Measurements from ENCODE around the gene PLXNA2. TPM values are rescaled to one million over a fixed set of nuclear protein-coding genes. Genes with fewer than 3 reads are reported as not detected.

Gene PLXNA2
- total and polyA plus RNA-seq, 2 donors (not counting 1 experiment from before 2014, with no cell fraction given), result 0.31 to 1.2 TPM

GRCh38 chr1:208153386-208153785 is 90.8 kb downstream of the PLXNA2 start:
- no peak overlapping the region for H2AFZ ChIP-seq (ENCODE audit: insufficient read depth, low read depth, low read length, poor library complexity, severe bottlenecking)
- H3K27me3 Mint-ChIP-seq, result peaks cover 5% of the 10 kb centered on the region
- no peaks in the 10 kb centered on the region for H3K4me1 Mint-ChIP-seq
- no peak overlapping the region for H3K27ac Mint-ChIP-seq
- H4K20me1 ChIP-seq (ENCODE audit: control insufficient read depth, insufficient read depth, low read length, poor library complexity, severe bottlenecking), result no peaks in the 10 kb centered on the region
- H3K79me2 ChIP-seq (ENCODE audit: control insufficient read depth, insufficient read depth, low read length), result no peaks in the 10 kb centered on the region
- WGBS (ENCODE audit: insufficient coverage), result 100% methylated on average over 1 of the region's 6 CpGs
- no peak overlapping the region for H3K4me3 Mint-ChIP-seq
- H3K9ac ChIP-seq (ENCODE audit: low read length), result no peak overlapping the region
- ChIA-PET CTCF (no interaction called here), POLR2A (no interaction called here)
- DNase-seq (no peak), ATAC-seq (ENCODE audit: low read depth) (no peak)
- H3K9me3 Mint-ChIP-seq (ENCODE audit: insufficient read depth), result no peaks in the 10 kb centered on the region
- no peak overlapping the region for H3K4me3 ChIP-seq (ENCODE audit: control extremely low read depth in 1 of 5, extremely low read depth in 1 of 5, insufficient read depth in 1 of 5, low read depth in 2 of 5, low read length in 4 of 5)
- H3K4me1 ChIP-seq (ENCODE audit: control insufficient read depth in 2 of 2, insufficient read depth in 2 of 2, low read length in 2 of 2), result no peaks in the 10 kb centered on the region
- no peaks in the 10 kb centered on the region for H3K9me3 ChIP-seq (ENCODE audit: control extremely low read depth in 1 of 3, control insufficient read depth in 2 of 3, insufficient read depth in 1 of 3, low read length in 2 of 3)
- TF ChIP-seq CTCF (IDR thresholded peaks at IDR 0.05) (no peak), EZH2 (IDR thresholded peaks at IDR 0.05; ENCODE audit: borderline replicate concordance, insufficient read depth, low read depth, low read length, poor library complexity, severe bottlenecking) (no peak)
- no peak overlapping the region for H3K4me2 ChIP-seq (replicated peaks; ENCODE audit: low read depth, low read length, poor library complexity, severe bottlenecking)
- H3K27me3 ChIP-seq (replicated peaks in 1 of 4; ENCODE audit: control extremely low read depth in 1 of 4, control insufficient read depth in 3 of 4, insufficient read depth in 4 of 4, low read length in 3 of 4), result no peaks in the 10 kb centered on the region
- no peak overlapping the region for H3K27ac ChIP-seq (ENCODE audit: low read length in 2 of 2)
- intact Hi-C loops (cut with micrococcal nuclease), result no loop called here
- no peaks in the 10 kb centered on the region for H3K36me3 ChIP-seq (replicated peaks in 1 of 2; ENCODE audit: control extremely low read depth in 1 of 2, control insufficient read depth in 1 of 2, extremely low read depth in 1 of 2, insufficient read depth in 2 of 2, low read length in 1 of 2)

GRCh38 chr1:208151728-208152598 is 92.2 kb downstream of the PLXNA2 start:
- H2AFZ ChIP-seq (ENCODE audit: insufficient read depth, low read depth, low read length, poor library complexity, severe bottlenecking), result no peak overlapping the region
- no peaks in the 10 kb centered on the region for H3K27me3 ChIP-seq (replicated peaks in 1 of 4; ENCODE audit: control extremely low read depth in 1 of 4, control insufficient read depth in 3 of 4, insufficient read depth in 4 of 4, low read length in 3 of 4)
- no peaks in the 10 kb centered on the region for H3K79me2 ChIP-seq (ENCODE audit: control insufficient read depth, insufficient read depth, low read length)
- no peak for ATAC-seq (ENCODE audit: low read depth)
- CTCF ChIA-PET, result no interaction called here
- no peaks in the 10 kb centered on the region for H3K36me3 ChIP-seq (replicated peaks in 1 of 2; ENCODE audit: control extremely low read depth in 1 of 2, control insufficient read depth in 1 of 2, extremely low read depth in 1 of 2, insufficient read depth in 2 of 2, low read length in 1 of 2)
- no peak overlapping the region for H3K4me2 ChIP-seq (replicated peaks; ENCODE audit: low read depth, low read length, poor library complexity, severe bottlenecking)
- H3K27ac ChIP-seq (ENCODE audit: low read length in 2 of 2), result no peak overlapping the region
- H3K27ac Mint-ChIP-seq, result no peak overlapping the region
- no peak overlapping the region for H3K4me3 ChIP-seq (ENCODE audit: control extremely low read depth in 1 of 5, extremely low read depth in 1 of 5, insufficient read depth in 1 of 5, low read depth in 2 of 5, low read length in 4 of 5)
- H3K9me3 ChIP-seq (ENCODE audit: control extremely low read depth in 1 of 3, control insufficient read depth in 2 of 3, insufficient read depth in 1 of 3, low read length in 2 of 3), result no peaks in the 10 kb centered on the region
- H3K4me1 Mint-ChIP-seq, result no peaks in the 10 kb centered on the region
- H3K27me3 Mint-ChIP-seq, result peaks cover 5% of the 10 kb centered on the region
- no peak overlapping the region for H3K9ac ChIP-seq (ENCODE audit: low read length)
- no peaks in the 10 kb centered on the region for H3K9me3 Mint-ChIP-seq (ENCODE audit: insufficient read depth)
- DNase-seq, result no peak
- no peaks in the 10 kb centered on the region for H3K4me1 ChIP-seq (ENCODE audit: control insufficient read depth in 2 of 2, insufficient read depth in 2 of 2, low read length in 2 of 2)
- H4K20me1 ChIP-seq (ENCODE audit: control insufficient read depth, insufficient read depth, low read length, poor library complexity, severe bottlenecking), result no peaks in the 10 kb centered on the region
- intact Hi-C loops (cut with micrococcal nuclease), result no loop called here
- POLR2A ChIA-PET, result no interaction called here
- TF ChIP-seq CTCF (IDR thresholded peaks at IDR 0.05) (no peak), EZH2 (IDR thresholded peaks at IDR 0.05; ENCODE audit: borderline replicate concordance, insufficient read depth, low read depth, low read length, poor library complexity, severe bottlenecking) (no peak)
- 85% methylated on average over 5 of the region's 9 CpGs for WGBS (ENCODE audit: insufficient coverage)
- no peak overlapping the region for H3K4me3 Mint-ChIP-seq
